CD4-positive, alpha-beta T cell treated with Interleukin-15 for 4 hours (primary cell): ENCODE measurements around the gene STARD8.

ENCODE experiments used
- DNase-seq: peaks from one replicate; pipeline ENCODE4 v3.0.0-alpha.2; 2020; ENCODE audit warnings: low spot score

STARD8 gene

DNA sequence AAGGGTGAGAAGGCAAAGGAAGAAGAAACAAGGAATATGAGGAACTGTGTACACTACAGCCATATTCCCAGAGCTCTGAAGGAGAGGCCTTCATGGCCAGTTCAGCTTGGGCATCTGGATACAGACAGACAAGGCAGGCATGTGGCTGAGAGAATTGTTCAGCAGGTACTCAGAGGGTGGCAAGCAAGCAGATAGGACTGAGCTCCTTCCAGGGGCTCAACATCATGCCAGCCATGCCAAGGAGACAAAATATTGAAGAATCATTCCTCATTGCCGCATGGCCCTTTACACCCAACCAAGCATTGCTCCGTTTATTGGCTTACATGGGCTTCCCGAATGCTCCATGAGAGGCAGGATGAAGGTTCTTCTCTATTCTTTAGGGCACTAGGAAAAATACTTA, 102.8 kb downstream of the STARD8 start:
- DNase-seq = no peak

DNA sequence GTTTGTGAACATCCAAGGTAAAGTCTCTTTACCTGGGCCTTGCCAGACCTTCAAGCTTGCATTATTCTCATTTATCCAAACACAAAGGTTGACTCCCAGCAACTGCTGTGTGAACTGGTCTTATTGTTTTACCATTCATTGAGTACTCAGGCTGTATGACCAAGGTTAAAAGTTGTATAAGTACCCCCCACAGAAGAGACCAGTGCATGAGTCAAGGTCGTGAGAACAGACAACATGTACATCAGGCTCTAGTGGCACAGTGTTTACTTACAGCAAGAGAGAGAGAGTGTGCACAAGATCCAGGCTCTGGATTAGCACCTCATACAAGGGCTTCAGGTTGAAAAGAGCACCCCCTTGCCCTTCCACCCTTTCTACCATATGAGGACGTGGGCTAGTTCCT, 103.9 kb downstream of the STARD8 start:
- no peak for DNase-seq

DNA sequence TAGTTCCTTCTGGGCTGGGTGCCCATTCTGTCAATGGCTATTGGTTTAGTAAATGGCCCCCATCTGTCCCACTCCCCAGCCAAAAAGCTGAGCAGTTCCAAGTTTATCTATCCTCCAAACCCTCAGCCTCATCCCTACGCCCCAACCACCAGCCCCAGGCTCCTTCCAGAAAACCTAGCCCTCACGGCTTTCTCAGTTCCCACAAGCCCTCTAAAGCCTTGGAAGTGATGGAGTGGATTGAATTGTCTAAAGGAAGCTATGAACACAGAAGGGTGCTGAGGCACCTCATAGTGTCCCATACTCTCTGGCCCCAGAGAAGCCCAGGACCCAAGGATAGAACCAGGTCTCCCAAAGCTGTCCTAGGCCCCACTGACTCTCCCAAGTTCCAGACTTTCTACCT, 105.8 kb downstream of the STARD8 start:
- no peak for DNase-seq

DNA sequence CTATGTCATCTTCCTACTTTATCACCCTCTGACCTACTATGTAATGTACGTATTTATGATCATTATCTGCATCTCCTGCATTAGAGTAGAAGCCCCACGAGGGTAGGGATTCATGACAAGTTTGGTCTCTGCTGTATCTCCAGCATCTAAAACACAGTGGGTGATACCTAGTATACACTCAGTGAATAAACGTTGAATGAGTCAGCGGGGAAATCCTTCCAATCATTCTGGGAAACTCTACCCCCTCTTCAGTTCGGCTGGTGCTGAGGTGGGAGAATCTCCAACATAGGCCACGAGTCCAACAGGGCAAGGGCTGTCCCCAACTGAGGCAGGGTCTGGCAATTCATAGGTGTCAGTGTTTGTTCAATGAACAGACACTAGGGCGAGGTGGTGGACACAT, 106.9 kb downstream of the STARD8 start:
- no peak for DNase-seq

DNA sequence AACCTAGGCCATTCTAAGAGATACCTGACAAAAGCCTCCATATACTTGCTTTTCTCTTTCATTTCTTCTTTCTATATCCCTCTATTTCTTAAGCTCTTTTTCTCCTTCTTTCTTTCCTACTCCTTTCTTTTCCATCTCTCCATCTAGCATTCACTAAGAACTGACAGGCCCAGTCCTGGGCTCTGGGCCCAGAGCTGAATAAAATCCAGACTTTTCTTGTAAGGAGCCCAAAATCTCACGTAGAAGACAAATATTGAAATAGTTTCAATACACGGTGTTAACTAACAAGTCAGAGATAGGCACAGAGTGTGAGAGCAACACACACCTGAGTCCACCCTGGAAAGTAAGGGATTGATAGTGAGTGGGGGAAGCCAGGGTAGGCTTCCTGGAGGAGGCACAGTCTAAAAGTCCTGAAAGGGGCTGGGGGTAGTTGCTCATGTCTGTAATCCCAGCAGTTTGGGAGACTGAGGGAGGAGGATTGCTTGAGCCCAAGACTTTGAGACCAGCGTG, 108.2 kb downstream of the STARD8 start:
- no peak for DNase-seq

DNA sequence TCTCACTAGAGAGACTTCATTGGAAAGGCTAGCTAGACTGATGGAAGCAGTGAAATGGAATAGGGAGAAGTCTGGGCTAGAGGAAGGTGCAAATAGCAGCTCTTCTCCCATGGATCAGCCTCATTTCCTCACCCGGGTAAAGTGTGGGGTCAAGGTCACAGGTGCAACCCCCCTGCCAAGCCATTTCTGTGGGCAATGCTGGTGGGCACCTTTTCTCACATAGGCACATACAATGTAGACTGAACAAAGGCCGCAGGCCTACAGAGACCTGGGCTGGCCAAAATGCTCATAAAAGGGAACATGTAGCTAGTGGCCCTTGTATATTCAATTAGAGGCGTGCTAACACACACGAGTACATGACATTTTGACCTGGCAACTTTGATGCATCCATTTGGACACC, 109.9 kb downstream of the STARD8 start:
- DNase-seq = no peak

DNA sequence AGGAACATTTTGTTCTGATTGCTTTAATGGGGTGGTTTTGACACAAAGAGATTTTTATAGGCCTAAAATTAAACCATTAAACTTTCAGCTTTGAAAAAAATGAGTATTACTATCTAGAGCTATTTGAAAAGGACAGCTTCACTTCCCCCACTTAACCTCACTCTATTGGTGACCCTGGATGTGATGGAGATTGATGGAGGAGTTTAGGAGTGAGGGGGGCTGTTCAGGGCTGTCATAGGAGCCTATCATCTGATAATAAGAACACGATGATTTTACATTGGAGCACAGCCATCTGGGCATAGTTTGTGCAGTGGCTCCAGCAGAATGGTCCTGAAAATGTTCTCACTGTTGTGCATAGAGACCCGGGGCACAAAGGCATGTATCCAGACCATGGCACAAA, 110.3 kb downstream of the STARD8 start:
- DNase-seq = no peak

DNA sequence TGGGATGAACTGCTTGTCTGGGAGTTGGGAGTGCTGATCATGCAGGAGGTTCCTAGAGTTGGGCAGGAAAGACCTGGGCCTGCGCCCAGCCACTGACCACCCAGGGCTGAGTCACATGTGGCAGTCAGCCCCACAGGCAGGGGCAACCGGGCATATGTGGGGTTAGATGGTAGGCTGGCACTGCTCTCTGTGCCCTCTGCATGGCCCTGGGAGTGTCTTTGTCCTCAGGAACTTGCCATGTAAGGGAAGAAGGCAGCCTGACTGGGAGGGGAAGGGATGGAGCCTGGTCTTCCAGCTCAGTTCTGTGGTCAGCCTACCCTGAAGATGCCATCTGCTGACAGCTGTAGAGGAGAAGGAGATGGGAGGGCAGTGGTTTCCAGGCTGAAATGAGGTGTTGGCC, 111.2 kb downstream of the STARD8 start:
- no peak for DNase-seq

DNA sequence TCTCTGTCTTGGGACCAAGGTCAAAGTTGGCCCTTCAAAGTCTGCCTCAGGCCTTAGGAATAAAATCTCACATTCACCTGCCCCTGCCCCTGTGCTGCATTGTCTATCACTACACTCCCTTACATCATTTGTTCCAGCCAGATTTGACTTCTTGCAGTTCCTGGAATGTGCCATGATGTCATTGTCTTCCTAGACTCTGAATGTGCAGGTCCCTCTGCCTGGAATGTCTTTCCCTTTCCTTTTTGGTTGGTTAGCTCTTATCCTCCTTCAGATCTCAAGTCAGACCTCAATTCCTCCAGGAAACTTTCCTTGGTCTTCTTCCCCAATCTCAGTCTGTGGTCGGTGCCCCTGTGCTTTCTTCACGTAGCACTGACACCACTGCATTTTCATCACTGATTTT, 113.6 kb downstream of the STARD8 start:
- DNase-seq = no peak

DNA sequence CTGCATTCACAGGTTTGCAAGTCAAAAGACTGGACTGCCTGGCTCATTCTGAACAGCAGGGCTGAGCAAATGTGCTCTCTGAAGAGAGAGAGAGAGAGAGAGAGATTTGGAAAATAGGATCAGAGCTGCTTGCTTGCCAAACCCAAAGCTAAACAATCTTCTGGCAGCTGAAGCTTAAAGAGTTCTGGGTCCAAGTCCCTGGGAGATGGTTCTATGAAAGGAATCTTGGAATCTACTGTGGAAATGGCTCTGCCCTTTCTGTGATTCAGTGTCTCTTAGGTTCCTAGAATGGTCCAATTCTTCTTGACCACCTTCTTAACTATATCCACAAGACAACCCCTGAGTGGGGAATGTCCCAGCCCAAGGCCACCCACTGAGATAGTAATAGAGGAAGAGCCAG, 115.3 kb downstream of the STARD8 start:
- no peak for DNase-seq

DNA sequence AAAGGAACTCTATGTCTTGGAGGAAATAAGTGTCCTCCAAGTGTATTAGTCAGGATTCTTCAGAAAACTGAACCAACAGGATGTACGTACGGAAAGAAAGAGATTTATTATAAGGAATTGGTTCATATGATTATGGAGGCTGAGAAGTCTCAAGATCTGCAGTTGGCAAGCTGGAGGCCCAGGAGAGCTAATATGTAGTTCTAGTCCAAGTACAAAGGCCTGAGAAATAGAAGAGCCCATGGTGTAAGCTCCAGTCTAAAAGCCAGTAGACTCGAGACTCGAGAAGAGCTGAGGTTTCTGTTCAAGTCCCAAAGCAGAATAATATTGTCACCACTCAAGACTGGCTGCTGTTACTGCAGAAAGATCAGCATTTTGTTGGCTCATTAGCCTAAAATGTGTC, 116.0 kb downstream of the STARD8 start:
- DNase-seq = no peak
